Measurements from ENCODE around the gene LNPK.

LNPK gene

DNA sequence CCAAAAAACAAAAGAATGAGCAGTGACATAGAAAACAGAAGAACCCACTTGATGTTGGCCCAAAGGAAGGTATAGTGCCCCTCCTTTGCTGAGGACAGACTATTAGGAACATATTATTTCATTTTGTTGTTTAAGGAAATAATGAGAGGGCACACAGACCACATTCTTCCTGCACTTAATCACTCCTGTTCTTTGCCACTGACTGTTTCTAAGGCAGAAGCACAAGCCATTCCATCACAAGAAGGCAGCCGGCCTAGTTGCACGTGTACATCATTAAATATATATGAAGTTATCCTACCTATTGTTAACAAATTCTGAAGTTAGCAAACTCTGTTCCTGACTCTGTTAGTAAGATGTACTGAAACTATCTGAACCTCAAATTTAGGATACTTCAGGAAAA is 110.0 kb downstream of the LNPK start:
- no peak for DNase-seq

DNA sequence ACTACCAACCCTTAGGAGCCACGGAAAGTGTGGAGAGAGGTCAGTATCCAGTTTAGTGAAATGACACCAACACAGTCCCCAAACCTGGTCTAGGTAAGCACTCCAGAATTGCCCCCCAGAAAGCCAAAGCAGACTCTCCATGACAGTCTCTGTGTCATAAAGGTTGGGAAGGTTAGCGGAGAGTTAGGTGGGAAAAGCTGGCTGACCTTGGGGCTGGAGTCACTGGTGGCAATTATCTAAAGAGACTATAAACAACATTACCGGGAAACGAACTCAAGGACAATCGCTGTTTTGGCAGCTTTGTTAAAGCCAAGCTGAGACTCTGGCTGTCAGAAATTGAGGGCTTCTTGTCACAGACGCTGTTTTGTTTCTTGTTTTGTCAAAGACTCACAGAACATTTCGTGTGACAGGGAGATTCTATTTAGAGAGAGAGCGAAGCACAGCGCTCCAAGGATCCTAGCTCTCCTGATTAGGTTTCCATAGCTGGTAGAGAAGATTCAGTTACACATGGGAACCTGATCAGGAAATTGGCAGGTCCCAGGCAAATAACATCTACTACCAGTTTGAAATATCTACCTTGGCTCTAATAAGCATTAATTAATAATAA is 111.3 kb downstream of the LNPK start:
- DNase-seq: no peak

DNA sequence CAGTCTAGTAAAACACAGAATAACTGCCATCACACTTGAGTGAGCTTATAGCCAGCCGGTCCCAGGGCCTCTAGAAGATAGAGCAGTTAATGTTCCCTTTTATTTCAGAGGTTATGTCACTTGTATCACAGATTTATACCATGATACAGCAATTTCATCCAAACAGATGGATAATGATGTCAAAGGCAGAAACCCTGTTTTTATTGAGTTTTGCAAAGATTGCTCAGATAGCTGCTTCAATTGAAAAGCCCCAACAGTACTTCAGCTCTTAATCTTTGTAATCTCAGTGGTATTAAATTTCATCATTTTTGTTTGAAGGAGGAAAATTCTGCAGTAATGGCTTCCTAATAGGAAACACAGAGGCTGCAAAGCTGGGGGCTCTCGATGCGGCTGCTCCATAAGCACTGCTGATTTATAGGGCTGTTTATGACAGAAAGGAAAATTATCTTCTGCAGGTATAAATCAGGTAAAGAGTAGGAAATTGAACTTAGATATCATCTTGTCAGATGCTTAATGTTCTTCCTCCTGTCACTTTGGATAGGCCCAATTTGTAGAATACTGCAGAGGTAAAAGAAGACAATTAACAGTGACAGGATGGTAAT is 112.3 kb downstream of the LNPK start:
- DNase-seq: no peak

DNA sequence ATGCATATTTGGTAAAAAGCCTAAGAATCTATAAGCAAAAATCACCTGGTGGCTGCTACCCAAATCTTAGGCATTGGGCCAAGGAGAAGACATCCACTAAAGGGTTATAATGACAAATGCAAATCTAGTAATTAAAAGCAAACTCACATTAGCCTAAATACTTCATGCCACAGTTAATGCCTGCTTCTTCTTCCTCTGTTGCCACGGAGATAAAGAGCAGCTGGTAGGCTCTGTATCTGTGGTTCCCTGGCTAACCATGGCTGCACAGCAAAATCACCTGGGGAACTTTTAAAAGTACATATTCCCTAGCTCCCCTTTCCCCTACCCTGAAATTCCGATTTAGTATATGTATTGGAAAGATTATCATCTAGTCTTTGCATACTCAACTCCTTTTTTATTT is 114.3 kb downstream of the LNPK start:
- no peak for DNase-seq

DNA sequence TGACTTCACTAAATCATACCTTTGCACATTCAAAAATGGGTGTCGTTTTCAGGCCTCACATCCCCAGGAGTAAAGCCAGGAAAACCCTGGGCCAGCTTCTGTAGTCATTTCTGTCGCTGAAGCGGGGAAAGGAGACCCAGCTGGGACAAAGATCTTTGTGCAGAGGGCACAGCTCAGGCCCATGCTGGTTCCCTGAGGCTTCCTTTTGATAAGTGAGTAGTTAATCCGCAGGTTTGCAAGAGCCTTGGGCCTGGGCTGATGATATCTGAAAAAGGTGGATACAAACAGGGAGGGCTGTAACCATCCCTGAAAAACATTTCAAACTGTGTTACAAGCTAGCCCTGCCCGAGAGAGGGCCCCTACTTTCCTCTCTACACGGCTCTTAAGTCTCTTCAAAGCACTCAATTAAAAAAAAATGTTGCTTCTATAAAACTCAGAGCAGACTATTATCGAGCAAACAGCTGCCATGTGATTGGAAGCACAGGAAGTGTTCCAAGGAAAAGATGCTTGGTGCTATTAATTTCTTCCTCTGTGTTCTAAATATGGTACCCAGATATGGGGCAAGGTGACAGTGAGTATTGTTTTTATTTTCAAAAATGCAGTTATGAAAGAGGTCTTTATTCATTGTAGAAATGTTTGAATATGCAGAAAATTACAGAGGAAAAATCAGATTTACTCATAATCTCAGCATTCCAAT is 117.2 kb downstream of the LNPK start:
- no peak for DNase-seq

DNA sequence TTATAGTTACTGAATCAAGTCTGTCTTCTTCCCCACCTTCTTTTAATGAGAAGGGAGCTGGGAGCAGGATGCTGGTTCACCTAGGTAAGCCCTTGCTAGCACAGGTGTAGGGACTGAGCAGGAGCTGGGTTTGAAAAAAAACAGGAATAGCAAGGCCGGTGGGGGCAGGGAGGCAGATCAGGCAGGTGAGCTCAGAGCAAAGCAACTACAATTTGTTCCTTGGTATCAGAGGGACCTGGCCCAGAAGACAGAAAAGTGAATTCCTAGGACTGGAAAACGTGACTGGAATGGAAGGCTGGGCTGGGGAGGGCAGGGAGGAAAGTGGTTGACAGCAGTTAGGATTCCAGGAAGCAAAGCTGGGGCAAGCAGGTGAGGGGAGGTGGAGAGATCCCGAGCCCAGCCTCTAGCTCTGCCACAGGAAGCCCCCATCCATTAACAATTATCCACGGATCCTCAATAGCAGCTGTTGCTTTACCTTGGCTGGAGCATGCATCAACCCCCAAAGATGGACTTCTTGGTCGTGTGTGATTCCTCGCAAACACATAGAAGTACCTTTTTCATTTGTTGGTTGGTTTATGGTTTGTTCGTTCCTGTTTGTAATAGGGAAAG is 118.4 kb downstream of the LNPK start:
- no peak for DNase-seq

DNA sequence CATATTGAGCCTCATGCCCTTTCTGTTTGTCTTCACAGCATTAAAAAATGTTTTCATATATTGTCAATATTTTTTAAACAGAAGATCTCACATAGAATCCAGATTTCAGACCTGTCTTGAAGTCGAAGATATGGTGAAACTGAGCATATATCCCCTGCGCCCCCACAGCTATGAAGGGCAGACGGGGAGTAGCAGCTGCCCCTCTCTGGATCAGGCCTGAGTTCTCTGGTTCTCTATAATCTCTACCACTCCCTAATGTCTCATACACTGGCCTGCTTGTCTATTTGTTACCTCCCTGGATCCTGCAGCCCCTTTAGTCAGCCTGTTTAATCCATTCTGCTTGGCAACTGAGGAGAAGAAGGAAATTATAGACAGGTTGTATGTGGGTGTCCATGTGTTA is 122.4 kb downstream of the LNPK start:
- DNase-seq: no peak

DNA sequence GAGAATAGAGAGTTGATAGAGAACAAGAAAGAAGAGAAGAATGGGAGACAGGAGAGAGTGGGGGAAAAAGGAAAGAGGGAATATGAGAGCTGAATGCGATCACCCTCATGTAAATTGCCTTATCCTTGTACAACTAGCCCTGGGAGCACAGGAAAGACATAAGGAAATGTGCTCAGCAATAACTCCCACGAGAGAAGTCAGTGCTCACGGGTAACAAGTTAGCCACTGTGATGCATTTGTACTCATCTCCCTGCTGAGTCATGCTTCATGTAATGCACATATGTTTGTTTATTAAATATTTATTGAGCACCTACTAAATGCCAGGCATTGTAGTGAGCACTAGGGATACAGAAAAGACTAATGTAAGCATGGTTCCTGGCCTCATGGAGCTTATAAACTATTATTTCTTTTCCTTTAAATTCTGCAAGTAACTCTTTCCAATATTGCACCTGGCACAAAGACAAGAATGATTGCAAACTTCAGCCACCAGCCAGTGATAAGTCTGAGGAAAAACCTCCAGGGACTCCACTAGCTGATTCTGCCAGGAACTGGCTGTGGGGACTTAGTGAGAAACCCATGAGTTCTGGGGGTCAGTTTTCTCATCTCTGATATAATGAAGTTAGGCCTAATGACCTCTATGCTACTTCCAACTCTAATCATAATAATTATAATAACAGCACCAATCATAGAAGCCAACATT is 124.1 kb downstream of the LNPK start:
- DNase-seq: no peak

DNA sequence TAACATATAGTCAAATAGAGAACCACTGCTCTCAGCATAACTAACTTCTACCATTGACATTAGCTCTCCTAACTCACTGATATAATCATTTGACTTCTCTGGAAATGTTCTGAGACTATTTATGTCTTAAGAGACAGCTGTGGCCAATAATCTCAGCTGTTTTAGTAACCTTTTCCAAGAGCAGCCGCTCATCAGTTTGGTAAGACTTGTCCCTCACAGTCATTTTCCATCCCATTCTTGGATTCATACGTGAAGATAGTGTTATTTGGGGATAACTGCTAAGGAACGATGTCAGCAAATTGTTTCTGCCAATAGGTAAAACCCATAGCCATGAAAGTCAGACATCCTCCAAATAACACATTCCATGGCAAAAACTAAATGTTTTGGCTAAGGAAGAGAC is 127.8 kb downstream of the LNPK start:
- DNase-seq: no peak
